Stimulated activated CD8-positive, alpha-beta memory T cell treated with anti-CD3 and anti-CD28 coated beads, Interleukin-4, amount 100 ng/mL, for 4 hours (primary cell): ENCODE measurements around the gene KIF26B.

Experiments used
- DNase-seq, 2 donors: peaks; one replicate each; pipeline ENCODE4 v3.0.0-alpha.2; 2020; ENCODE audit warnings: low read depth in 2 of 2, low spot score in 1 of 2

Gene KIF26B

GRCh38 chr1:245454051-245454450 is 299.3 kb downstream of the KIF26B start:
- no peak for DNase-seq

GRCh38 chr1:245457562-245457961 is 302.8 kb downstream of the KIF26B start:
- no peak for DNase-seq

GRCh38 chr1:245458234-245458633 is 303.4 kb downstream of the KIF26B start:
- no peak for DNase-seq

- no peak for DNase-seq
Observed at GRCh38 chr1:245458761-245459174, 304.0 kb downstream of the KIF26B start.

GRCh38 chr1:245459621-245460020 is 304.8 kb downstream of the KIF26B start:
- no peak for DNase-seq

- DNase-seq: no peak
Observed at GRCh38 chr1:245461681-245462080, 306.9 kb downstream of the KIF26B start.

GRCh38 chr1:245462161-245462560 is 307.4 kb downstream of the KIF26B start:
- no peak for DNase-seq

GRCh38 chr1:245463392-245464165 is 308.8 kb downstream of the KIF26B start:
- DNase-seq: no peak

- no peak for DNase-seq
Observed at GRCh38 chr1:245464290-245464689, 309.5 kb downstream of the KIF26B start.

- no peak for DNase-seq
Observed at GRCh38 chr1:245465666-245466065, 310.9 kb downstream of the KIF26B start.

GRCh38 chr1:245466261-245466660 is 311.5 kb downstream of the KIF26B start:
- no peak for DNase-seq

GRCh38 chr1:245467804-245468203 is 313.0 kb downstream of the KIF26B start:
- DNase-seq: no peak

GRCh38 chr1:245469006-245469405 is 314.2 kb downstream of the KIF26B start:
- DNase-seq: no peak

GRCh38 chr1:245469734-245470133 is 314.9 kb downstream of the KIF26B start:
- no peak for DNase-seq

- DNase-seq: no peak
Observed at GRCh38 chr1:245475126-245475525, 320.3 kb downstream of the KIF26B start.

GRCh38 chr1:245475961-245476516 is 321.3 kb downstream of the KIF26B start:
- DNase-seq: no peak

GRCh38 chr1:245477941-245478340 is 323.2 kb downstream of the KIF26B start:
- DNase-seq: no peak

GRCh38 chr1:245480393-245481120 is 325.8 kb downstream of the KIF26B start:
- DNase-seq: no peak

GRCh38 chr1:245481261-245481660 is 326.5 kb downstream of the KIF26B start:
- DNase-seq: no peak

GRCh38 chr1:245483247-245483646 is 328.5 kb downstream of the KIF26B start:
- DNase-seq: no peak

- DNase-seq: no peak
Observed at GRCh38 chr1:245484176-245484575, 329.4 kb downstream of the KIF26B start.

- no peak for DNase-seq
Observed at GRCh38 chr1:245485996-245486395, 331.2 kb downstream of the KIF26B start.
